Measurements from ENCODE around the gene BEGAIN. TPM values are rescaled to one million over a fixed set of nuclear protein-coding genes. Genes with fewer than 3 reads are reported as not detected.

Gene BEGAIN
- total RNA-seq, 1 donor from 2014 or later = 2.5 TPM

- no peaks in the 10 kb centered on the region for H3K36me3 Mint-ChIP-seq (ENCODE audit: low read depth)
- peaks cover 21% of the 10 kb centered on the region for H3K27me3 Mint-ChIP-seq (ENCODE audit: insufficient read depth)
- DNase-seq (ENCODE audit: low spot score) = no peak
- intact Hi-C loops (cut with micrococcal nuclease) = no loop called here
- no peak overlapping the region for H3K4me3 Mint-ChIP-seq
- H3K27ac Mint-ChIP-seq = no peak overlapping the region
- H3K4me1 Mint-ChIP-seq (ENCODE audit: low read depth) = peaks cover 11% of the 10 kb centered on the region
- H3K9me3 Mint-ChIP-seq = no peaks in the 10 kb centered on the region
These were observed 34.6 kb upstream of the BEGAIN start for GRCh38 chr14:100621806-100622205.

- peaks cover 11% of the 10 kb centered on the region for H3K4me1 Mint-ChIP-seq (ENCODE audit: low read depth)
- DNase-seq (ENCODE audit: low spot score) = no peak
- no peak overlapping the region for H3K4me3 Mint-ChIP-seq
- intact Hi-C loops (cut with micrococcal nuclease) = no loop called here
- peaks cover 20% of the 10 kb centered on the region for H3K27me3 Mint-ChIP-seq (ENCODE audit: insufficient read depth)
- no peaks in the 10 kb centered on the region for H3K36me3 Mint-ChIP-seq (ENCODE audit: low read depth)
- H3K27ac Mint-ChIP-seq = no peak overlapping the region
- H3K9me3 Mint-ChIP-seq = no peaks in the 10 kb centered on the region
These were observed 33.3 kb upstream of the BEGAIN start for GRCh38 chr14:100620255-100621100.

GRCh38 chr14:100619396-100620254 is 32.4 kb upstream of the BEGAIN start:
- Mint-ChIP-seq H3K27me3 (ENCODE audit: insufficient read depth) (peaks cover 12% of the 10 kb centered on the region), H3K27ac (no peak overlapping the region), H3K36me3 (ENCODE audit: low read depth) (no peaks in the 10 kb centered on the region), H3K4me1 (ENCODE audit: low read depth) (peaks cover 8% of the 10 kb centered on the region), H3K4me3 (no peak overlapping the region), H3K9me3 (no peaks in the 10 kb centered on the region)
- intact Hi-C loops (cut with micrococcal nuclease) = no loop called here
- no peak for DNase-seq (ENCODE audit: low spot score)

- intact Hi-C loops (cut with micrococcal nuclease) = no loop called here
- no peaks in the 10 kb centered on the region for H3K9me3 Mint-ChIP-seq
- DNase-seq (ENCODE audit: low spot score) = no peak
- H3K4me3 Mint-ChIP-seq = no peak overlapping the region
- no peak overlapping the region for H3K27ac Mint-ChIP-seq
- H3K4me1 Mint-ChIP-seq (ENCODE audit: low read depth) = peaks cover 6% of the 10 kb centered on the region
- H3K27me3 Mint-ChIP-seq (ENCODE audit: insufficient read depth) = peaks cover 12% of the 10 kb centered on the region
- no peaks in the 10 kb centered on the region for H3K36me3 Mint-ChIP-seq (ENCODE audit: low read depth)
These were observed 31.6 kb upstream of the BEGAIN start for GRCh38 chr14:100618763-100619320.

GRCh38 chr14:100618318-100618693 is 31.1 kb upstream of the BEGAIN start:
- no peak overlapping the region for H3K27ac Mint-ChIP-seq
- intact Hi-C loops (cut with micrococcal nuclease) = no loop called here
- no peaks in the 10 kb centered on the region for H3K9me3 Mint-ChIP-seq
- H3K4me1 Mint-ChIP-seq (ENCODE audit: low read depth) = peaks cover 6% of the 10 kb centered on the region
- no peaks in the 10 kb centered on the region for H3K36me3 Mint-ChIP-seq (ENCODE audit: low read depth)
- no peak overlapping the region for H3K4me3 Mint-ChIP-seq
- no peak for DNase-seq (ENCODE audit: low spot score)
- H3K27me3 Mint-ChIP-seq (ENCODE audit: insufficient read depth) = peaks cover 12% of the 10 kb centered on the region

GRCh38 chr14:100617410-100618317 is 30.4 kb upstream of the BEGAIN start:
- intact Hi-C loops (cut with micrococcal nuclease) = no loop called here
- DNase-seq (ENCODE audit: low spot score) = no peak
- Mint-ChIP-seq H3K27ac (no peak overlapping the region), H3K36me3 (ENCODE audit: low read depth) (no peaks in the 10 kb centered on the region), H3K27me3 (ENCODE audit: insufficient read depth) (peaks cover 12% of the 10 kb centered on the region), H3K4me1 (ENCODE audit: low read depth) (peaks cover 6% of the 10 kb centered on the region), H3K4me3 (no peak overlapping the region), H3K9me3 (no peaks in the 10 kb centered on the region)

- no peak for DNase-seq (ENCODE audit: low spot score)
- Mint-ChIP-seq H3K27me3 (ENCODE audit: insufficient read depth) (peaks cover 12% of the 10 kb centered on the region), H3K27ac (no peak overlapping the region), H3K9me3 (no peaks in the 10 kb centered on the region), H3K36me3 (ENCODE audit: low read depth) (no peaks in the 10 kb centered on the region), H3K4me1 (ENCODE audit: low read depth) (peaks cover 6% of the 10 kb centered on the region), H3K4me3 (no peak overlapping the region)
- intact Hi-C loops (cut with micrococcal nuclease) = no loop called here
These were observed 29.7 kb upstream of the BEGAIN start for GRCh38 chr14:100616854-100617409.

- peaks cover 6% of the 10 kb centered on the region for H3K4me1 Mint-ChIP-seq (ENCODE audit: low read depth)
- peaks cover 12% of the 10 kb centered on the region for H3K27me3 Mint-ChIP-seq (ENCODE audit: insufficient read depth)
- no peak overlapping the region for H3K4me3 Mint-ChIP-seq
These were observed 28.8 kb upstream of the BEGAIN start for GRCh38 chr14:100615736-100616695.

GRCh38 chr14:100614803-100615202 is 27.6 kb upstream of the BEGAIN start:
- no peak for DNase-seq (ENCODE audit: low spot score)
- Mint-ChIP-seq H3K27ac (no peak overlapping the region), H3K4me3 (no peak overlapping the region), H3K36me3 (ENCODE audit: low read depth) (no peaks in the 10 kb centered on the region), H3K27me3 (ENCODE audit: insufficient read depth) (peaks cover 12% of the 10 kb centered on the region), H3K9me3 (no peaks in the 10 kb centered on the region), H3K4me1 (ENCODE audit: low read depth) (peaks cover 6% of the 10 kb centered on the region)
- intact Hi-C loops (cut with micrococcal nuclease) = no loop called here

More at GRCh38 chr14:100615736-100616695, 28.8 kb upstream of the BEGAIN start:
- DNase-seq (ENCODE audit: low spot score) = no peak
- Mint-ChIP-seq H3K36me3 (ENCODE audit: low read depth) (no peaks in the 10 kb centered on the region), H3K9me3 (no peaks in the 10 kb centered on the region), H3K27ac (no peak overlapping the region)
- intact Hi-C loops (cut with micrococcal nuclease) = no loop called here

GRCh38 chr14:100612986-100613385 is 25.8 kb upstream of the BEGAIN start:
- H3K27ac Mint-ChIP-seq = no peak overlapping the region
- H3K36me3 Mint-ChIP-seq (ENCODE audit: low read depth) = no peaks in the 10 kb centered on the region
- H3K27me3 Mint-ChIP-seq (ENCODE audit: insufficient read depth) = no peaks in the 10 kb centered on the region
- H3K4me3 Mint-ChIP-seq = no peak overlapping the region
- intact Hi-C loops (cut with micrococcal nuclease) = no loop called here
- DNase-seq (ENCODE audit: low spot score) = no peak
- H3K9me3 Mint-ChIP-seq = no peaks in the 10 kb centered on the region
- H3K4me1 Mint-ChIP-seq (ENCODE audit: low read depth) = peaks cover 6% of the 10 kb centered on the region

GRCh38 chr14:100611811-100612480 is 24.7 kb upstream of the BEGAIN start:
- Mint-ChIP-seq H3K36me3 (ENCODE audit: low read depth) (no peaks in the 10 kb centered on the region), H3K27ac (no peak overlapping the region), H3K9me3 (no peaks in the 10 kb centered on the region), H3K4me1 (ENCODE audit: low read depth) (peaks cover under 1% of the 10 kb centered on the region), H3K27me3 (ENCODE audit: insufficient read depth) (no peaks in the 10 kb centered on the region), H3K4me3 (no peak overlapping the region)
- intact Hi-C loops (cut with micrococcal nuclease) = no loop called here
- DNase-seq (ENCODE audit: low spot score) = no peak
